CD4-positive, alpha-beta T cell treated with Interleukin-17A for 4 hours (primary cell): ENCODE results near the gene SYT17.

Experiments used
- DNase-seq: peaks from one replicate; pipeline ENCODE4 v3.0.0-alpha.2; 2020; ENCODE audit warnings: mixed read lengths

Gene SYT17

DNA sequence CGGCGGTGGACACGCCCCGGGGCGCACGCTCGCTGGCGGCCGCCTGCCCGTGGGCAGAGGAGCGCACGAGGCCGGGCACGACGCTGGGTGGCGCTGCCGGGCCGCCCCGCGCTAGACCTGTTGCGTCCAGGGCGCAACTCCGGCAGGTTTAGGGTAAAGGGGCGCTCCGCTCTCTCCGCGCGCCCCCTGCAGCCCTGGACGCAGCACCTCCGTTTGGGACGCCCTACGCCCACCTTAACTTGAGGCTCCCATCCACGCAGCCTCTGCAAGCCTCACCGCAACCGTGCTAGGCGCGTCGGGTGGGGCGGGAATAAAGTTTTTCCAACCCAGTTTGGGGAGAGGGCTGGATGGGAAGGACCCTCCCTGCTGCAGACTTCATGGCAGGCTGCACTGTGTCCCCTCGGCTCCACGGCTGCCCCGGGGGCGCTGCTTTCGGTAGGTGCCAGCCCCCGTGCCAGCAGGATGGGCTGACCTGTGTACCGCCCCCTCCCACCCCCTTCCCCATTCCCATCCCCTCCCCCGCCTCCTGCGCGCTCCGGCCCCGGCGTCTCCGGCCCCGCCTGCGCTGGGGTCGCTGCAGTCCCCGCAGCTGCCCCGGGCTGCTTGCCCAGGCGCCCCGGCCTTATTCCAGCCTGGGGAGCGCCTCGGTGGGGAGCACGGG lies at the start of gene SYT17:
SYT17 (plus strand) TSS at position 531 of the 661 bp plus-strand sequence. CDS start 407 bp downstream, outside the sequence.
- peak; percentile 5 for DNase-seq

DNA sequence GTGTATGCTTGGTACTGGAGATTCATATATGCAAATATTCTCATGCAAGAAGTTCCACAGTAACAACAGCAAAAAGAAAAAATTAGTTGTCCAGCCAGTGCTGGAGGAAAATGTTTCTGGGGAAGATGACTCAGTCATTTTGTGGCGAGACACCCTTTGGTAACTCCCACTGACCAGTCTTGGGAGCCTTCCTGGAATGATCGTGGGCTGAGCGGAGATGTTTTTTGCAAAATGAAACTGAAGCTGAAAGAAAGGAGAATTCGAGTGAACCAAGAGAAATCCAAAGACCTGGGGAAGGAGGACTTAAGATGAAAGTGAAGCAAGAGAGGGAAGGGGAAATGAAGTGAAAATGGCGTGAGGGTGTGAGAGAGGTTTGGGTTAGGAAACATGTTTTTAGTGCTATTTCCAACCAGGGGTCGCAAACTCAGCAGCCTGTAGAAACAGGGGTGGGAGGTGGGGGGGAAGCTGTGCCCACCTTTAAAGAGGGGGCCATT lies 49.1 kb upstream of the SYT17 start:
- no peak for DNase-seq

DNA sequence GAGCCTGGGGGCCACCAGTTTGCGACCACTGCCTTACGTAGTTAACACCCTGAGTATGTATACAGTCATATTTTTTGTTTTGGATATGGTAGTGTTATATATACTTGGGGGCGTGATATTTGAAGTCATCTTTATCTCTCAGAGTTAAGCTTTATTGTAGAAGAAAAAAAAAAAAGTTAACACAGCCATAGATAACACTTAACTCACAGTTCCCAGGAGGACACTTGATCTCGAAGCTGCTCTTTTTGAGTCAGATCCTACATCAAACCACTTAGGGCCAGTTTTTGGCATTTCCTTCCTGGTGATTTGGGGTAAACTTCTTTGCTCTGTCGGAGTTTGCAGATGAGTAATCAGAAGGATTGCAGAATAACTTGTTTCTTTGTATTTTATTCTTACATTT lies 48.5 kb upstream of the SYT17 start:
- DNase-seq: no peak

DNA sequence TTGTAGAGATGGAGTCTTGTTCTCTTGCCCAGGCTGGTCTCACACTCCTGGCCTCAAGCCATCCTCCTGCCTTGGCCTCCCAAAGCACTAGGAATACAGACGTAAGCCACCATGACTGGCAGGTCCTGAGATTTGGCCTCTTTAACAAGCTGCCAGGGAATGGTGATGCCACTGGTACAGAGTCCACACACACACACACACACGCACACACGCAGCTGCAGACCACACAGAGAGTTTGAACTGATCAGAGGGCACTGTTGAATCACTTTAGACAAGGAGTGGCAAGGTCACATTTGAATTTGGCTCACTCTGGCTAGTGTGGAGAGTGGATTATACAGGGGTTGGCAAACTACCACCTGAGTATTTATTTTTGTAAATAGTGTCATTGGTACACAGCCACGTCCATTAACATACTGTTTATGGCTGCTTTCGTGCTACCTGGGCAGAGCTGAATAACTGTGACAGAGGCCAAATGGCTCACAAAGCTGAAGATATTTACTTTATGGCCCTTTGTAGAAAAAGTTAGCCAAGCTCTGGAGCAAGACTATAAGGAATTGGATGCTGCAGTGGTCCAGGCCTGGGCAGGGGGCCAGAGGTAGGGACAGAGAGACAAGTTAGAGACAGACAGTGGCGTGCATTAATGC lies 44.4 kb upstream of the SYT17 start:
- no peak for DNase-seq

DNA sequence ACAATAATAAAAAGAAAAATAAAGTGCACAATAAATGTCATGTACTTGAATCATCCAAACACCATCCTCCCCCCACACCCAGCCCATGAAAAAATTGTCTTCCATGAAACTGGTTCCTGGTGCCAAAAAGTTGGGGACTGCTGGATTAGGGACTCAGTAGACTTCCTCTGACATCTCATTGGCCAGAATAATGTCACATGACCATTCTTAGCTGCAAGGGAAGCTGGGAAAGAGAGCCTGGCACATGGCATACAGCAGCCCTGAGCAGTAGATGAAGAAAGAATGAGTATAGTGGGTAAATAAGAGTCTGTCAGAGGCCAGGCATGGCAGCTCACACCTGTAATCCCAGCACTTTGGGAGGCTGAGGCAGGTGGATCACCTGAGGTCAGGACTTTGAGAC lies 41.7 kb upstream of the SYT17 start:
- DNase-seq: no peak

- no peak for DNase-seq
These were observed 40.8 kb upstream of the SYT17 start for GRCh38 chr16:19127205-19127604.

- DNase-seq: no peak
These were observed 40.3 kb upstream of the SYT17 start for GRCh38 chr16:19127674-19128131.

- no peak for DNase-seq
These were observed 39.4 kb upstream of the SYT17 start for GRCh38 chr16:19128454-19129200.

DNA sequence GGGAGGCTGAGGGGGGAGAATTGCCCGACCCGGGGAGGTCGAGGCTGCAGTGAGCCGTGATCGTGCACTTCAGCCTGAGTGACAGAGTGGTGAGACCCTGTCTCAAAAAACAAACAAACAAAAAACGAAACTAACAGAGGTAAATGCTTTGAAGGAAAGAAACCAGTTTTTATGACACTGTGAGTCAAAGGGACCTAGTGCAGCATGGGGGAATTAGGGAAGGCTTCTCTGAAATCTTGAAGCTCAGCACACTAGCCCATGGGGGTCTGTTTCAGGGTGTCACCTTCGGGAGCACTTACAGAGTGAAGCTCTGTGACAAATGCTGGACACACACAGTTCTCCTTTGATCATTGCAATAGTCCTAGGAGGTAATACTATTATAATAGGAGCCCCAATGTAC lies 37.7 kb upstream of the SYT17 start:
- DNase-seq: no peak

DNA sequence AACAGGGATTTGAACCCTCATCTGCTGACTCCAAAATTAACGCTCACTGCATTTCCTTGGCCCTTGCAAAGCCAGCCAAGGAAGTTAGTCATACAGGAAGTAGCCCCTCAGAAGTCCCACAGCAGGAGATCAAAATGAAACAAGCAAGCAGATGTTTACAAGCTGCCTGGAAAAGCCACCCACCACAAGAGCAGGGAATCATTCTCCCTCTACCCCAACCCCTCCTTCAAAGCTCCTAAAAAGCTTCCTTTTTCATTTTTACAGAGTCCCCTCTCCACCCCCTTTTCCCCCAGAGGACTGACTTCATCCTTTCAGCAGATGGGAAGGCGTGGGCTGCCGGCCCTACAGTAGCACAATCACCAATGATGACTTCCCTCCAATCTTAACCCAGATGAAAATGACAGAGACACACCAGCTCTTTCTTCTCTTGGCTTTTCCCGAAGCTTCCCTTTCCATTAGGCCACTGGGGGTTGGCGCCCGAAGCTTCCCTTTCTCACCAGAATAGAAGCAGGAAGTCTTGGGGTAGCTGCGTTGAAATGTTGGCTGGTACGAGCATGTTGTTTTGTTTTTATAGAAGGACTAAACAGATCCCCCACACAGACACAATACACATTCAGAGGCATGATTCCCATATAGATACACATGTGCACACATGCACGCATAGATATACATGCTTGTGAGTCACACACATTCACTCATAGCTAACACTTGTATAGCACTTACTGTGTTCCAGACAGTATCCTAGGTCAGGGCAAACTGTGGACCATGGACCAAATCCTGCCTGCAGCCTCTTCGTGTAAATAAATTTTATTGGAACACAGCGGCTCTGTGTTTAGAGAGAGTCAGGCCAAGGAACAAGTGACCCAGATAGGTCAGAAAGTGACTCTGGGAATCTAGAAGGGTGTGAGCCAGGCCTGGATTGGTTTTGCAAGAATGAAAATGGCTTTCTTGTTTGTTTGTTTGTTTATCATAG lies 36.9 kb upstream of the SYT17 start:
- DNase-seq: no peak

DNA sequence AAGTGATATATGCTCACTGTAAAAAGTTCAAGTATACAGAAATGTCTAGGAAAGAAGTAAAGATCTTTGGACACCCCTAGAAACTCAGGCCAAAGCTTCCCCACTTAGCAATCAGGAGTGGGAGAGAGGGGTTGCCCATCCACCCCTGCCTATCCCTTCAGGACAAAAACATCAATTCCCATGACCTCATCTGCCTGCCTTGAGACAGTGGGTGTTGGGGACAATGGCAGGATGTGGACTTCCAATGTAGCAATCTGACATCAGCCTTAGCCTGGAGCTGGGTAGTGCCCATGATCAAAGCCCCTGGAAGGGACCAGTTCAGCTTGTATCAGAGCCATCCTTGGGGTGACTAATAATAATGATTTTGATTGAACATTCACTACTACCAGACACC lies 36.2 kb upstream of the SYT17 start:
- no peak for DNase-seq

DNA sequence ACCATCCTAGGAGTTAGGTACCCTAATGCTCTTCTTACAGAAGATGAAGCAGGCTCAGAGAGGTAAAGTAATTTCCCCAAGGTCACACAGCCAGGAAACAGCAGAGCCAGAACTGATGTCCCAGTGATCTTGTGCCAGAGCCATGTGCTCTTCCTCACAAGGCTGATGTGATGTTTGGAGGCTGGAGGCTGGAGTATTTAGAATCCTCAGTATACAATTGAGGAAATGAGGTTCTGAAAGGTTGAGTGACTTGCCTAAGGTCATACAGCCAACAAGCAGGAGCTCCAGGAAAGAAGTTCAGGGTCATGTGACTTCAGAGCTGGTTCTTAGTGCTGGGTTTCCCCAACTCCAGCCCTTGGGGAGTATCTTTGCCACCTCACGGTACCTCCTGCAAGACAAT lies 35.8 kb upstream of the SYT17 start:
- DNase-seq: no peak

DNA sequence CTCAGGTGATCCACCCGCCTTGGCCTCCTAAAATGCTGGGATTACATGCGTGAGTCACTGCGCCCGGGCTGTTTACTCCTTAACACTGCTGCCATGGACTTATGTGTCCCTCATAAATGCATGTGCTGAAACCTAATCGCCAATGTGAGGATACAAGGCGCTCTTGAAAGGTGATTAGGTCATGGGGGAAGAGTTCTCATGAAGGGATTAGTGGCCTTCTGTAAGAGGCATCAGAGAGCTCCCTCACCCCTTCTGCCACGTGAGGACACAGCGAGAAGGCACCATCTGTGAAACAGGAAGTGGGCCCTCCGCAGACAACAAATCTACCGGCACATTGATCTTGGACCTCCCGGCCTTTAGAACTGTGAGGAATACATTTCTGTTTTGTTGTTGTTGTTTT lies 35.1 kb upstream of the SYT17 start:
- DNase-seq: no peak

DNA sequence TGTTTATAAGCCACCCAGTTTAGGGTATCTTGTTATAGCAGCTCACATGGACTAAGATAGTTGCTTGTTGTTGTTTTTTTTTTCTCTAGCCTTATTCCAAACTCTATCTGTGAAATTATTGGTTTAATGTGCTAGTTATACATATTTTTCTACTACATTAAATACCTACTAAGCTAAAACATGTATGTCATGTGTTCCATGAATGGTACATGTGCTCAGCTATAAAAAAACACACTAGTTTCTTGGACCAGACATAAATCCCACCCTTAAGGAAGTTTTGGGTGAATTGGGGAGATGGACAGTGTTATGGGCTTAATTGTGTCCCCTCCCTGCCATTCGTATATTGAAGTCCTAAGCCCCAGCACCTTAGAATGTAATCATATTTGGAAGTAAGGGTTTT lies 34.4 kb upstream of the SYT17 start:
- no peak for DNase-seq

GRCh38 chr16:19135201-19135842 lies 32.7 kb upstream of the SYT17 start:
- DNase-seq: no peak

- DNase-seq: no peak
These were observed 32.1 kb upstream of the SYT17 start for GRCh38 chr16:19135896-19136438.

- no peak for DNase-seq
These were observed 31.4 kb upstream of the SYT17 start for GRCh38 chr16:19136549-19137196.

- DNase-seq: no peak
These were observed 30.6 kb upstream of the SYT17 start for GRCh38 chr16:19137201-19138128.

DNA sequence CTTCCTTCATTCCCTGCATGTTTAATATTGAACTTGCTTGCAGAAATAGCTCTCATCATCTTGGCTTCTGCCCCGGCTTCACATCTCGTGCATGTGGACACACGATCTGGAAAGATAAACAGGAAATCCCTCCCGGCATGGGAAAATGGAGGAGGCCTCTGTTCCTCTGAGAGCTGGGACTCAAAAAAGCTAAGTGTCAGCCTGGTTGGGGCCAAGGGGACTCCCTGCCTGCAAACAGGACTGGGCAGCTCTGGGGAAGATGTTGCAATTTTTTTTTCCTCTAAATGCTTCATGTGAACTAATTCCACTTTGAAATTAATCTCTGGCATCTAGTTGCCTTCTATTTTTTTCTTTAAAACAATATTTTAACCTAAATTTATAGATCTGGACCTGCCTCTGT lies 29.4 kb upstream of the SYT17 start:
- no peak for DNase-seq
